Measurements from ENCODE around the gene BCL7C. TPM values are rescaled to one million over a fixed set of nuclear protein-coding genes. Genes with fewer than 3 reads are reported as not detected.

BCL7C gene
- total RNA-seq, 1 donor from 2014 or later: 35.0 TPM

- no peak overlapping the region for H3K4me3 Mint-ChIP-seq
- H3K4me1 Mint-ChIP-seq (ENCODE audit: unreplicated experiment): peaks cover 4% of the 10 kb centered on the region
- no peaks in the 10 kb centered on the region for H3K9me3 Mint-ChIP-seq
- peaks cover 14% of the 10 kb centered on the region for H3K36me3 Mint-ChIP-seq
- H3K27ac Mint-ChIP-seq: no peak overlapping the region
- TF ChIP-seq, protein P1, sequence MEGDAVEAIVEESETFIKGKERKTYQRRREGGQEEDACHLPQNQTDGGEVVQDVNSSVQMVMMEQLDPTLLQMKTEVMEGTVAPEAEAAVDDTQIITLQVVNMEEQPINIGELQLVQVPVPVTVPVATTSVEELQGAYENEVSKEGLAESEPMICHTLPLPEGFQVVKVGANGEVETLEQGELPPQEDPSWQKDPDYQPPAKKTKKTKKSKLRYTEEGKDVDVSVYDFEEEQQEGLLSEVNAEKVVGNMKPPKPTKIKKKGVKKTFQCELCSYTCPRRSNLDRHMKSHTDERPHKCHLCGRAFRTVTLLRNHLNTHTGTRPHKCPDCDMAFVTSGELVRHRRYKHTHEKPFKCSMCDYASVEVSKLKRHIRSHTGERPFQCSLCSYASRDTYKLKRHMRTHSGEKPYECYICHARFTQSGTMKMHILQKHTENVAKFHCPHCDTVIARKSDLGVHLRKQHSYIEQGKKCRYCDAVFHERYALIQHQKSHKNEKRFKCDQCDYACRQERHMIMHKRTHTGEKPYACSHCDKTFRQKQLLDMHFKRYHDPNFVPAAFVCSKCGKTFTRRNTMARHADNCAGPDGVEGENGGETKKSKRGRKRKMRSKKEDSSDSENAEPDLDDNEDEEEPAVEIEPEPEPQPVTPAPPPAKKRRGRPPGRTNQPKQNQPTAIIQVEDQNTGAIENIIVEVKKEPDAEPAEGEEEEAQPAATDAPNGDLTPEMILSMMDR (conservative IDR thresholded peaks at IDR 0.05): peak; percentile 65
- no peak for DNase-seq (ENCODE audit: extremely low spot score, unreplicated experiment)
- H3K27me3 Mint-ChIP-seq: no peaks in the 10 kb centered on the region
Observed at GRCh38 chr16:30934827-30935557, 41.1 kb upstream of the BCL7C start.

DNA sequence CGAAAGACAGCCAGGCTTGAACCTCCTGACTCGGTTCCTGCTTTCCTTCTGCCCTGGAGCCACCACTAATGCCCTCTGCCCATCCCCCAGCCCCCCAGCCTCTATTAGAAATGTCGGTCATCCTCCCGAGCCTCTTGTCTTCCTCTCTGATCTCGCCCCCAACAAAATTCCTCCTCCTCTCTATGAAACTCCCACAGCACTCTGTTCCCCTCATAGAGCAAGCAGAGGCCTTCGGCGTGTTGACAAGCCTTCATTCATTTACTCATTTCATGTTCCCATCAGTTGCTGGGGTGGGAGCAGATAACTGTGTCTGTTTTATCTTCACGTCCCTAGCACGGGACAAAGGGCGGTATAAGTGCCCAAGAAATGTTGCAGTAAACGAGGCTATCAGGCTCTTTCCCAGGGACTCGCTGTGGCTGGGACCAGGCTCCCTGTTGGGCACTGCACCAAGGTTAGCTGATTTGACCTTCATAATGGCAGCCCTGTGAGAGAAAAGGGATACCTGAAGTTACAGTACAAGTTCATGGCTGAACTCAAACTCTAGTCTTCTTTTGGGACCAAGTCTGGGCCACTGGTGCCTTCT, 37.3 kb upstream of the BCL7C start:
- Mint-ChIP-seq H3K36me3 (peaks cover 14% of the 10 kb centered on the region), H3K4me3 (no peak overlapping the region), H3K27me3 (no peaks in the 10 kb centered on the region), H3K9me3 (no peaks in the 10 kb centered on the region), H3K4me1 (ENCODE audit: unreplicated experiment) (peaks cover 10% of the 10 kb centered on the region), H3K27ac (no peak overlapping the region)
- no peak for DNase-seq (ENCODE audit: extremely low spot score, unreplicated experiment)
- TF ChIP-seq, protein P1 (conservative IDR thresholded peaks at IDR 0.05): no peak

GRCh38 chr16:30930160-30930571, 36.3 kb upstream of the BCL7C start:
- H3K4me3 Mint-ChIP-seq: no peak overlapping the region
- no peak for DNase-seq (ENCODE audit: extremely low spot score, unreplicated experiment)
- no peak overlapping the region for H3K27ac Mint-ChIP-seq
- peaks cover 15% of the 10 kb centered on the region for H3K4me1 Mint-ChIP-seq (ENCODE audit: unreplicated experiment)
- TF ChIP-seq, protein P1 (conservative IDR thresholded peaks at IDR 0.05): no peak
- H3K9me3 Mint-ChIP-seq: no peaks in the 10 kb centered on the region
- H3K36me3 Mint-ChIP-seq: peaks cover 10% of the 10 kb centered on the region
- no peaks in the 10 kb centered on the region for H3K27me3 Mint-ChIP-seq

- peaks cover 20% of the 10 kb centered on the region for H3K4me1 Mint-ChIP-seq (ENCODE audit: unreplicated experiment)
- H3K4me3 Mint-ChIP-seq: no peak overlapping the region
Observed at GRCh38 chr16:30929167-30929566, 35.3 kb upstream of the BCL7C start.

GRCh38 chr16:30928390-30928789, 34.5 kb upstream of the BCL7C start:
- Mint-ChIP-seq H3K27me3 (no peaks in the 10 kb centered on the region), H3K27ac (no peak overlapping the region), H3K36me3 (peaks cover 7% of the 10 kb centered on the region), H3K4me1 (ENCODE audit: unreplicated experiment) (peaks cover 20% of the 10 kb centered on the region), H3K9me3 (no peaks in the 10 kb centered on the region), H3K4me3 (peak overlapping the region; percentile 25)
- TF ChIP-seq, protein P1 (conservative IDR thresholded peaks at IDR 0.05): no peak
- no peak for DNase-seq (ENCODE audit: extremely low spot score, unreplicated experiment)

More at GRCh38 chr16:30929167-30929566, 35.3 kb upstream of the BCL7C start:
- H3K9me3 Mint-ChIP-seq: no peaks in the 10 kb centered on the region
- H3K27ac Mint-ChIP-seq: no peak overlapping the region
- DNase-seq (ENCODE audit: extremely low spot score, unreplicated experiment): no peak
- H3K27me3 Mint-ChIP-seq: no peaks in the 10 kb centered on the region
- H3K36me3 Mint-ChIP-seq: peaks cover 7% of the 10 kb centered on the region
- TF ChIP-seq, protein P1 (conservative IDR thresholded peaks at IDR 0.05): no peak
